DMS53 (cell line): Measurements from ENCODE around the gene USP17L19.
"Not testable (repeated sequence)": the region's sequence is repeated elsewhere in the genome, so short reads cannot be mapped to it uniquely, and the experiment has no call there.

ENCODE experiments used
- DNase-seq: peaks from one replicate; lab custom pipeline; 2025; lab: John Stamatoyannopoulos, UW

Gene USP17L19

GRCh38 chr4:9253078-9253477, at the start of gene USP17L19:
Gene USP17L19 (plus strand): TSS chr4:9253378. CDS start chr4:9253378, 0 bp downstream.
- DNase-seq, result not testable (repeated sequence)

GRCh38 chr4:9210357-9210756, 42.8 kb upstream of the USP17L19 start, which contains the start of gene USP17L10:
Gene USP17L10 (plus strand): TSS chr4:9210657. CDS start chr4:9210657, 0 bp downstream.
- not testable (repeated sequence) for DNase-seq

DNA sequence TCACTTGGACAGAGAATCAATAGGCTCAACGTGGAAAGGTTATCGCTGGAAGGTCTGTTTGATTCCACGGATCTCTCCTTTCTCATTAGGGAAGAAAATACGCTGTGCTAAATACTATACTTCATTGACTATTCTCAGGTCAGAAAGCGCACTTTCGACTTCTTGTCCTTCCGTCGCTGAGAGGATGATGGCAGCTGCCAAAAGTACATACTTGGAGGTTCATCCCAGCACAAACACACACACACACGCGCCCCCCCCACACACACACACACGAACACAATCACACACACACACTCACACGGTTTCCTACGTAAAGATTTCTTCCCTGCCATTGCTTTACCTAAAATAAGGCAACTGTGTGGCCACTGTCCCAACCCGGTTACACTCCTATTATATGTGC, 38.5 kb upstream of the USP17L19 start:
- not testable (repeated sequence) for DNase-seq

GRCh38 chr4:9215105-9215504, 38.1 kb upstream of the USP17L19 start, which contains the start of gene USP17L11:
Gene USP17L11 (plus strand): TSS chr4:9215405. CDS start chr4:9215405, 0 bp downstream.
- DNase-seq, result not testable (repeated sequence)

GRCh38 chr4:9219852-9220251, 33.3 kb upstream of the USP17L19 start, which contains the start of gene USP17L12:
Gene USP17L12 (plus strand): TSS chr4:9220152. CDS start chr4:9220152, 0 bp downstream.
- not testable (repeated sequence) for DNase-seq

GRCh38 chr4:9224596-9224995, 28.6 kb upstream of the USP17L19 start, which contains the start of gene USP17L13:
Gene USP17L13 (plus strand): TSS chr4:9224896. CDS start chr4:9224896, 0 bp downstream.
- DNase-seq, result not testable (repeated sequence)

DNA sequence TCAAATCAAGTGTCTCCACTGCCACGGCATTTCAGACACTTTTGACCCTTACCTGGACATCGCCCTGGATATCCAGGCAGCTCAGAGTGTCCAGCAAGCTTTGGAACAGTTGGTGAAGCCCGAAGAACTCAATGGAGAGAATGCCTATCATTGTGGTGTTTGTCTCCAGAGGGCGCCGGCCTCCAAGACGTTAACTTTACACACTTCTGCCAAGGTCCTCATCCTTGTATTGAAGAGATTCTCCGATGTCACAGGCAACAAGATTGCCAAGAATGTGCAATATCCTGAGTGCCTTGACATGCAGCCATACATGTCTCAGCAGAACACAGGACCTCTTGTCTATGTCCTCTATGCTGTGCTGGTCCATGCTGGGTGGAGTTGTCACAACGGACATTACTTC, 22.9 kb upstream of the USP17L19 start:
- not testable (repeated sequence) for DNase-seq

DNA sequence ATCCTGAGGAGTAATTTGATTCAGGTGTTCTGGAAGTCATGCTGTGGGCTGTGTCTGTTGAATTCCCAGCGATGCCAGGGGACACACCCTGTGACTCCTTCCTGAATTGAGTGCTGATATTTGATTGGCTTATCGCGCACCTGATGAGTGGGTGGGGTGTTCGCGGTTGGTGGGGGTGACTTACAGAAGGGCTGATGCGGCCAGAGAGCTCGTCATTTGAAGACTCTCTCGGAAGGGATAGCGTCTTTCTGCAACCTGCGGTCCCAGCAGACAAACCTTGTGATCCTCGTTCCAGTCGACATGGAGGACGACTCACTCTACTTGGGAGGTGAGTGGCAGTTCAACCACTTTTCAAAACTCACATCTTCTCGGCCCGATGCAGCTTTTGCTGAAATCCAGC, 19.1 kb upstream of the USP17L19 start, which contains the start of gene USP17L15:
Gene USP17L15 (plus strand): TSS at position 301 of the 400 bp plus-strand sequence. CDS start 0 bp downstream, at position 301.
- DNase-seq, result not testable (repeated sequence)

- not testable (repeated sequence) for DNase-seq
These were observed 14.7 kb upstream of the USP17L19 start for GRCh38 chr4:9238461-9238860.

GRCh38 chr4:9243579-9243978, 9.6 kb upstream of the USP17L19 start, which contains the start of gene USP17L17:
Gene USP17L17 (plus strand): TSS chr4:9243879. CDS start chr4:9243879, 0 bp downstream.
- DNase-seq, result not testable (repeated sequence)

- not testable (repeated sequence) for DNase-seq
These were observed 5.1 kb upstream of the USP17L19 start, which contains the start of gene USP17L18 for GRCh38 chr4:9247953-9248680. Gene USP17L18 (plus strand): TSS chr4:9248630. CDS start chr4:9248630, 0 bp downstream.

- DNase-seq, result not testable (repeated sequence)
These were observed 4.6 kb downstream of the USP17L19 start, which contains the start of gene USP17L20 for GRCh38 chr4:9257824-9258223. Gene USP17L20 (plus strand): TSS chr4:9258124. CDS start chr4:9258124, 0 bp downstream.

DNA sequence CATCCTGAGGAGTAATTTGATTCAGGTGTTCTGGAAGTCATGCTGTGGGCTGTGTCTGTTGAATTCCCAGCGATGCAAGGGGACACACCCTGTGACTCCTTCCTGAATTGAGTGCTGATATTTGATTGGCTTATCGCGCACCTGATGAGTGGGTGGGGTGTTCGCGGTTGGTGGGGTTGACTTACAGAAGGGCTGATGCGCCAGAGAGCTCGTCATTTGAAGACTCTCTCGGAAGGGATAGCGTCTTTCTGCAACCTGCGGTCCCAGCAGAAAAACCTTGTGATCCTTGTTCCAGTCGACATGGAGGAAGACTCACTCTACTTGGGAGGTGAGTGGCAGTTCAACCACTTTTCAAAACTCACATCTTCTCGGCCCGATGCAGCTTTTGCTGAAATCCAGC, 9.4 kb downstream of the USP17L19 start, which contains the start of gene USP17L21:
Gene USP17L21 (plus strand): TSS at position 301 of the 400 bp plus-strand sequence. CDS start 0 bp downstream, at position 301.
- DNase-seq, result not testable (repeated sequence)

- not testable (repeated sequence) for DNase-seq
These were observed 14.1 kb downstream of the USP17L19 start, which contains the start of gene USP17L22 for GRCh38 chr4:9267319-9267718. Gene USP17L22 (plus strand): TSS chr4:9267619. CDS start chr4:9267619, 0 bp downstream.

- not testable (repeated sequence) for DNase-seq
These were observed 18.5 kb downstream of the USP17L19 start for GRCh38 chr4:9271719-9272118.
